ENCODE data around the gene RAPGEF5. TPM values are rescaled to one million over a fixed set of nuclear protein-coding genes. Genes with fewer than 3 reads are reported as not detected.
"Not testable (repeated sequence)": the region's sequence is repeated elsewhere in the genome, so short reads cannot be mapped to it uniquely, and the experiment has no call there.

Gene RAPGEF5
- total and polyA plus RNA-seq, 8 donors: 1.5 to 190 (median 12.7) TPM

- no peak for DNase-seq
- Histone ChIP-seq H3K27me3 (peaks cover 0 to 7% (median 0%) of the 10 kb centered on the region in 3 donors), H3K36me3 (no peaks in the 10 kb centered on the region), H3K27ac (no peak overlapping the region), H3K4me1 (peaks cover 0 to 3% (median 0%) of the 10 kb centered on the region in 4 donors), H3K9me3 (no peaks in the 10 kb centered on the region), H3K4me3 (no peak overlapping the region)
- no peak for TF ChIP-seq EP300 (IDR thresholded peaks at IDR 0.05)
- intact Hi-C loops (cut with DNase I; ENCODE audit: low total_unique reads): no loop called here
- WGBS, 5 donors: 70 to 83% (median 74%) methylated on average over 6 of the region's 6 CpGs
Measured at GRCh38 chr7:22093936-22094335, 263.0 kb downstream of the RAPGEF5 start.

- Histone ChIP-seq H3K27me3 (peaks cover 0 to 5% (median 0%) of the 10 kb centered on the region in 3 donors), H3K4me1 (peaks cover 0 to 9% (median 0%) of the 10 kb centered on the region in 4 donors), H3K9me3 (no peaks in the 10 kb centered on the region), H3K36me3 (no peaks in the 10 kb centered on the region), H3K4me3 (no peak overlapping the region), H3K27ac (no peak overlapping the region)
- peak in 1 of 2 donors; percentile 64 for DNase-seq
- intact Hi-C loops (cut with DNase I; ENCODE audit: low total_unique reads): no loop called here
- TF ChIP-seq, protein P1, sequence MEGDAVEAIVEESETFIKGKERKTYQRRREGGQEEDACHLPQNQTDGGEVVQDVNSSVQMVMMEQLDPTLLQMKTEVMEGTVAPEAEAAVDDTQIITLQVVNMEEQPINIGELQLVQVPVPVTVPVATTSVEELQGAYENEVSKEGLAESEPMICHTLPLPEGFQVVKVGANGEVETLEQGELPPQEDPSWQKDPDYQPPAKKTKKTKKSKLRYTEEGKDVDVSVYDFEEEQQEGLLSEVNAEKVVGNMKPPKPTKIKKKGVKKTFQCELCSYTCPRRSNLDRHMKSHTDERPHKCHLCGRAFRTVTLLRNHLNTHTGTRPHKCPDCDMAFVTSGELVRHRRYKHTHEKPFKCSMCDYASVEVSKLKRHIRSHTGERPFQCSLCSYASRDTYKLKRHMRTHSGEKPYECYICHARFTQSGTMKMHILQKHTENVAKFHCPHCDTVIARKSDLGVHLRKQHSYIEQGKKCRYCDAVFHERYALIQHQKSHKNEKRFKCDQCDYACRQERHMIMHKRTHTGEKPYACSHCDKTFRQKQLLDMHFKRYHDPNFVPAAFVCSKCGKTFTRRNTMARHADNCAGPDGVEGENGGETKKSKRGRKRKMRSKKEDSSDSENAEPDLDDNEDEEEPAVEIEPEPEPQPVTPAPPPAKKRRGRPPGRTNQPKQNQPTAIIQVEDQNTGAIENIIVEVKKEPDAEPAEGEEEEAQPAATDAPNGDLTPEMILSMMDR (IDR thresholded peaks at IDR 0.05): no peak
- WGBS, 5 donors: 45 to 68% (median 53%) methylated on average over 2 of the region's 2 CpGs
Measured at GRCh38 chr7:22093001-22093400, 264.0 kb downstream of the RAPGEF5 start.

GRCh38 chr7:22090958-22091525, 265.9 kb downstream of the RAPGEF5 start:
- H3K27ac ChIP-seq; H3K27me3 ChIP-seq; H3K4me1 ChIP-seq; H3K9me3 ChIP-seq; H3K36me3 ChIP-seq; intact Hi-C loops (cut with DNase I; ENCODE audit: low total_unique reads); H3K4me3 ChIP-seq; DNase-seq: not testable (repeated sequence)
- 89 to 97% (median 94%) methylated on average over 11 of the region's 11 CpGs for WGBS, 5 donors

DNA sequence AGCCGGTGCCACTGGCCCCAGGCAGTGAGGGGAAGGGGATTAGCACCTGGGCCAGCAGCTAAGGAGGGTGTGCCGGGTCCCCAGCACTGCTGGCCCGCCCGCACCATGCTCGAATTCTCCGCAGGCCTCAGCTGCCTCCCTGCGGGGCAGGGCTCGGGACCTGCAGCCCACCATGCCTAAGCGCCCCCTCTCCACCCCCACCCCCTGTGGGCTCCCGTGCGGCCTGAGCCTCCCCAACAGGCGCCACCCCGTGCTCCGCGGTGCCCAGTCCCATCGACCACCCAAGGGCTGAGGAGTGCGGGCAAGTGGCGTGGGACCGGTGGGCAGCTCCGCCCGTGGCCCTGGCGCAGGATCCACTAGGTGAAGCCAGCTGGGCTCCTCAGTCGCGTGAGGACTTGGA, 266.4 kb downstream of the RAPGEF5 start:
- Histone ChIP-seq H3K36me3 (no peaks in the 10 kb centered on the region), H3K4me3 (no peak overlapping the region), H3K4me1 (peaks cover 0 to 9% (median 0%) of the 10 kb centered on the region in 4 donors), H3K9me3 (no peaks in the 10 kb centered on the region), H3K27me3 (peaks cover 0 to 5% (median 0%) of the 10 kb centered on the region in 3 donors), H3K27ac (no peak overlapping the region)
- TF ChIP-seq EP300 (IDR thresholded peaks at IDR 0.05) (no peak), POLR2A (IDR thresholded peaks at IDR 0.05) (no peak), POLR2AphosphoS5 (IDR thresholded peaks at IDR 0.05) (no peak)
- TF ChIP-seq, protein P1 (IDR thresholded peaks at IDR 0.05): no peak
- WGBS, 5 donors: 88 to 98% (median 94%) methylated on average over 12 to 24 of the region's 24 CpGs
- intact Hi-C loops (cut with DNase I; ENCODE audit: low total_unique reads): no loop called here
- no peak for DNase-seq

DNA sequence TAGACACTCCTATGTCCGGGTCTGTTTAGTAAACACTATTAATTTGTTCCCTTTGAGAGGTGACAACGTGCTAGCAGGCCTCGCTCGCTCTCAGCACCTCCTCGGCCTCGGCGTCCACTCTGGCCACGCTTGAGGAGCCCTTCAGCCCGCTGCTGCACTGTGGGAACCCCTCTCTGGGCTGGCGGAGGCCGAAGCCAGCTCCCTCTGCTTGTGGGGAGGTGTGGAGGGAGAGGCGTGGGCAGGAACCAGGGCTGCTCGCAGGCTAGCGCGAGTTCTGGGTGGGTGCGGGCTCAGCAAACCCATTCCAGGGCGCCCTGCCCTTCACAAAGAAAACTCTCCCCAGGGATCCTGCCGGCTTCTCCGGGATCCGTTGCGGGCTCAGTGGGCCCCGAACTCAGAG, 266.8 kb downstream of the RAPGEF5 start:
- 91 to 96% (median 93%) methylated on average over 12 to 22 of the region's 22 CpGs for WGBS, 5 donors
- intact Hi-C loops (cut with DNase I; ENCODE audit: low total_unique reads): no loop called here
- Histone ChIP-seq H3K27ac (no peak overlapping the region), H3K27me3 (peaks cover 0 to 5% (median 0%) of the 10 kb centered on the region in 3 donors), H3K9me3 (no peaks in the 10 kb centered on the region), H3K36me3 (no peaks in the 10 kb centered on the region), H3K4me1 (peaks cover 0 to 9% (median 0%) of the 10 kb centered on the region in 4 donors), H3K4me3 (no peak overlapping the region)
- DNase-seq: no peak
- TF ChIP-seq POLR2A (IDR thresholded peaks at IDR 0.05): no peak
- TF ChIP-seq POLR2AphosphoS5 (IDR thresholded peaks at IDR 0.05): no peak
- TF ChIP-seq, protein P1 (IDR thresholded peaks at IDR 0.05): no peak
- no peak for TF ChIP-seq EP300 (IDR thresholded peaks at IDR 0.05)

Data from stomach (tissue), 9 donors.